A673 (cell line): ENCODE results near the gene PAN2. TPM values are rescaled to one million over a fixed set of nuclear protein-coding genes. Genes with fewer than 3 reads are reported as not detected.

Experiments
- BruUV-seq: library from RNA; stranded (reverse); fragments of 400-500 nt; replicated peaks from 2 replicates; lab custom pipeline; 2021; lab: Mats Ljungman, UMichigan
- CTCF ChIA-PET: fragments of 300-600 bp; sonication (Branson Sonifier 250); formaldehyde crosslinking; loops from one replicate; lab custom pipeline; 2022; ENCODE audit warnings: antibody characterized with exemption; lab: Charles Lee
- POLR2A ChIA-PET: fragments of 300-600 bp; sonication (Branson Sonifier 250); formaldehyde crosslinking; loops from one replicate; lab custom pipeline; 2022; ENCODE audit warnings: antibody characterized with exemption; ENCODE audit not compliant: low non-redundant PET; lab: Charles Lee
- DNase-seq: peaks from one replicate; pipeline ENCODE4 v3.0.0-alpha.2; 2015; ENCODE audit warnings: low spot score
- H3K27ac ChIP-seq: fragments of 200-600 bp; sonication (generic); 2 replicates; pipeline ENCODE4 v1.5.1; 2016; ENCODE audit warnings: mixed run types, low read depth, mild to moderate bottlenecking, mixed read lengths, antibody characterized with exemption, low read length; ENCODE audit not compliant: poor library complexity, severe bottlenecking
- H3K27me3 ChIP-seq: fragments of 200-600 bp; sonication (generic); replicated peaks from 2 replicates; pipeline ENCODE4 v1.6.1; 2017; ENCODE audit warnings: mixed run types, low read depth, mild to moderate bottlenecking, mixed read lengths, antibody characterized with exemption, low read length; ENCODE audit not compliant: insufficient read depth, poor library complexity
- H3K36me3 ChIP-seq: fragments of 200-600 bp; sonication (generic); 2 replicates; pipeline ENCODE4 v1.6.1; 2016; ENCODE audit warnings: mixed run types, mild to moderate bottlenecking, mixed read lengths, antibody characterized with exemption, low read length; ENCODE audit not compliant: insufficient read depth, poor library complexity, severe bottlenecking
- H3K4me1 ChIP-seq: fragments of 200-600 bp; sonication (generic); 2 replicates; pipeline ENCODE4 v1.6.1; 2017; ENCODE audit warnings: mixed run types, mild to moderate bottlenecking, mixed read lengths, antibody characterized with exemption, low read length; ENCODE audit not compliant: insufficient read depth, poor library complexity, severe bottlenecking
- H3K4me3 ChIP-seq: fragments of 200-600 bp; sonication (generic); 2 replicates; pipeline ENCODE4 v1.5.1; 2016; ENCODE audit warnings: low read depth, mixed run types, mild to moderate bottlenecking, mixed read lengths, low read length; ENCODE audit not compliant: poor library complexity, severe bottlenecking
- H3K9me3 ChIP-seq: fragments of 200-600 bp; sonication (generic); 2 replicates; pipeline ENCODE4 v1.6.1; 2016; ENCODE audit warnings: mixed run types, low read depth, mild to moderate bottlenecking, mixed read lengths, antibody characterized with exemption, low read length; ENCODE audit not compliant: poor library complexity, severe bottlenecking
- CTCF ChIP-seq: fragments of 300-800, 200-600 bp; sonication (generic); conservative IDR thresholded peaks from 2 replicates; pipeline ENCODE4 v1.5.1; 2017; ENCODE audit warnings: low read depth, mild to moderate bottlenecking, antibody characterized with exemption, low read length, moderate library complexity, mixed read lengths
- EZH2 ChIP-seq: fragments of 200-600 bp; sonication (generic); IDR thresholded peaks from 2 replicates; pipeline ENCODE4 v1.6.1; 2017; ENCODE audit warnings: borderline replicate concordance, low read depth, mild to moderate bottlenecking, mixed read lengths, antibody characterized with exemption, low read length; ENCODE audit not compliant: poor library complexity, severe bottlenecking
- intact Hi-C: fragments of 100-400 bp; cut with micrococcal nuclease; formaldehyde crosslinking; loops from one replicate; pipeline ENCODE4 v1.10.0; 2022; ENCODE audit not compliant: unreplicated experiment
- total RNA-seq: library from RNA; stranded (reverse); gene quantifications from 2 replicates; pipeline ENCODE4 v1.2.3, GENCODE V29; 2021

Gene PAN2
- total RNA-seq, 1 experiment from 2014 or later, result 46.3 TPM

- Histone ChIP-seq H3K27me3 (no peaks in the 10 kb centered on the region), H3K36me3 (no peaks in the 10 kb centered on the region), H3K4me3 (no peak overlapping the region), H3K9me3 (no peaks in the 10 kb centered on the region), H3K27ac (no peak overlapping the region), H3K4me1 (no peaks in the 10 kb centered on the region)
- BruUV-seq, result no TSS peak
- TF ChIP-seq EZH2, result no peak
- TF ChIP-seq CTCF, result no peak
- POLR2A ChIA-PET, result interaction anchor here (0.6 kb wide), 1 partner anchor 81 kb away, joined by 6 read pairs; no protein-coding TSS in a partner anchor
- DNase-seq, result no peak
- CTCF ChIA-PET, result interaction anchor here (0.5 kb wide), 1 partner anchor 169 kb away, joined by 5 read pairs; no protein-coding TSS in a partner anchor
- intact Hi-C loops, result no loop called here
Observed at GRCh38 chr12:56373515-56373914, 39.7 kb upstream of the PAN2 start.

GRCh38 chr12:56366948-56367347 is 33.1 kb upstream of the PAN2 start:
- BruUV-seq, result no TSS peak
- no peaks in the 10 kb centered on the region for H3K4me1 ChIP-seq
- TF ChIP-seq CTCF (no peak), EZH2 (no peak)
- intact Hi-C loops, result no loop called here
- CTCF ChIA-PET, result no interaction called here
- DNase-seq, result no peak
- no peaks in the 10 kb centered on the region for H3K27me3 ChIP-seq
- H3K36me3 ChIP-seq, result no peaks in the 10 kb centered on the region
- H3K9me3 ChIP-seq, result no peaks in the 10 kb centered on the region
- POLR2A ChIA-PET, result no interaction called here
- H3K27ac ChIP-seq, result no peak overlapping the region
- H3K4me3 ChIP-seq, result no peak overlapping the region

- Histone ChIP-seq H3K4me1 (peaks cover 8% of the 10 kb centered on the region), H3K27ac (no peak within 1 kb of the TSS), H3K36me3 (no peaks in the 10 kb centered on the region), H3K9me3 (no peaks in the 10 kb centered on the region), H3K4me3 (no peak within 1 kb of the TSS), H3K27me3 (no peaks in the 10 kb centered on the region)
- ChIA-PET CTCF (interaction anchor here (1.0 kb wide), 1 partner anchor 102 kb away, joined by 3 read pairs; no protein-coding TSS in a partner anchor), POLR2A (interaction anchor here (0.6 kb wide), 1 partner anchor 245 kb away, joined by 5 read pairs; no protein-coding TSS in a partner anchor)
- DNase-seq, result no peak
- no TSS peak for BruUV-seq
- TF ChIP-seq EZH2 (no peak), CTCF (no peak)
- intact Hi-C loops, result no loop called here
Observed at GRCh38 chr12:56362130-56363059, 28.6 kb upstream of the PAN2 start, which contains the start of gene APOF. APOF (minus strand) TSS chr12:56362857; CDS start chr12:56362745, 112 bp downstream.
